ENCODE measurements around the gene TF. TPM values are rescaled to one million over a fixed set of nuclear protein-coding genes. Genes with fewer than 3 reads are reported as not detected.

TF gene
- total RNA-seq, 4 donors from 2014 or later: 1.4 to 11.4 (median 6.0) TPM

GRCh38 chr3:133753107-133753778 is 7.0 kb downstream of the TF start:
- no peaks in the 10 kb centered on the region for H3K27me3 ChIP-seq

GRCh38 chr3:133753779-133754164 is 7.6 kb downstream of the TF start:
- Histone ChIP-seq H3K9me3 (no peaks in the 10 kb centered on the region), H3K36me3 (peaks cover 0 to 3% (median 0%) of the 10 kb centered on the region in 3 donors), H3K4me3 (no peak overlapping the region), H3K27me3 (no peaks in the 10 kb centered on the region), H3K4me1 (no peaks in the 10 kb centered on the region), H3K27ac (no peak overlapping the region)
- no peak for DNase-seq (ENCODE audit: low spot score in 2 of 2)
- TF ChIP-seq POLR2A (IDR thresholded peaks at IDR 0.05): no peak
- TF ChIP-seq EP300 (IDR thresholded peaks at IDR 0.05): no peak
- TF ChIP-seq CTCF (IDR thresholded peaks at IDR 0.05): no peak
- WGBS, 2 donors: 100% methylated on average over 1 of the region's 1 CpG

More at GRCh38 chr3:133753107-133753778, 7.0 kb downstream of the TF start:
- WGBS, 2 donors: 84 to 94% methylated on average over 12 to 13 of the region's 13 CpGs
- H3K4me3 ChIP-seq: no peak overlapping the region
- no peak for DNase-seq (ENCODE audit: low spot score in 2 of 2)
- H3K9me3 ChIP-seq: no peaks in the 10 kb centered on the region
- no peak for TF ChIP-seq EP300 (IDR thresholded peaks at IDR 0.05)
- no peak for TF ChIP-seq POLR2A (IDR thresholded peaks at IDR 0.05)
- TF ChIP-seq CTCF (IDR thresholded peaks at IDR 0.05): no peak
- H3K36me3 ChIP-seq: peaks cover 0 to 3% (median 0%) of the 10 kb centered on the region in 3 donors
- no peak overlapping the region for H3K27ac ChIP-seq
- no peaks in the 10 kb centered on the region for H3K4me1 ChIP-seq

DNA sequence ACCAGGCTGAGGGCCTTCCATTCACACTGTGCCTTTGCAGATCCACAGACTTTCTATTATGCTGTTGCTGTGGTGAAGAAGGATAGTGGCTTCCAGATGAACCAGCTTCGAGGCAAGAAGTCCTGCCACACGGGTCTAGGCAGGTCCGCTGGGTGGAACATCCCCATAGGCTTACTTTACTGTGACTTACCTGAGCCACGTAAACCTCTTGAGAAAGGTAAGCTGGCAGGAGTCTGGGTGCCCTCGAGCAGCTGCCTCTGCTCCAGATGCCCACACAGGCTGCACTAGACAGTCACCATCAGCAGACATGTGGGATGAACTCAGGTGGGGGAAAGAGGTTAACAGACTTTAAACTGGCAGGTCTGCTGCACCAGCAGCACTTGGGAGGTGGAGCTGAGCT is 8.3 kb downstream of the TF start:
- Histone ChIP-seq H3K4me3 (no peak overlapping the region), H3K9me3 (no peaks in the 10 kb centered on the region), H3K36me3 (peaks cover 0 to 3% (median 0%) of the 10 kb centered on the region in 3 donors), H3K27ac (no peak overlapping the region), H3K27me3 (no peaks in the 10 kb centered on the region), H3K4me1 (no peaks in the 10 kb centered on the region)
- DNase-seq (ENCODE audit: low spot score in 2 of 2): no peak
- no peak for TF ChIP-seq CTCF (IDR thresholded peaks at IDR 0.05)
- TF ChIP-seq POLR2A (IDR thresholded peaks at IDR 0.05): no peak
- no peak for TF ChIP-seq EP300 (IDR thresholded peaks at IDR 0.05)
- 94 to 96% methylated on average over 5 of the region's 5 CpGs for WGBS, 2 donors

- Histone ChIP-seq H3K4me3 (no peak overlapping the region), H3K9me3 (no peaks in the 10 kb centered on the region), H3K36me3 (peaks cover 0 to 3% (median 0%) of the 10 kb centered on the region in 3 donors), H3K4me1 (no peaks in the 10 kb centered on the region), H3K27ac (no peak overlapping the region), H3K27me3 (no peaks in the 10 kb centered on the region)
- 65 to 89% methylated on average over 7 to 8 of the region's 10 CpGs for WGBS, 2 donors
- TF ChIP-seq POLR2A (IDR thresholded peaks at IDR 0.05) (no peak), CTCF (IDR thresholded peaks at IDR 0.05) (no peak), EP300 (IDR thresholded peaks at IDR 0.05) (no peak)
- no peak for DNase-seq (ENCODE audit: low spot score in 2 of 2)
Observed at GRCh38 chr3:133754973-133755828, 9.0 kb downstream of the TF start.
